ENCODE measurements around the gene PEAR1. TPM values are rescaled to one million over a fixed set of nuclear protein-coding genes. Genes with fewer than 3 reads are reported as not detected.

The PEAR1 gene
- polyA plus RNA-seq, 3 donors = 17.8 to 22.3 (median 22.1) TPM

DNA sequence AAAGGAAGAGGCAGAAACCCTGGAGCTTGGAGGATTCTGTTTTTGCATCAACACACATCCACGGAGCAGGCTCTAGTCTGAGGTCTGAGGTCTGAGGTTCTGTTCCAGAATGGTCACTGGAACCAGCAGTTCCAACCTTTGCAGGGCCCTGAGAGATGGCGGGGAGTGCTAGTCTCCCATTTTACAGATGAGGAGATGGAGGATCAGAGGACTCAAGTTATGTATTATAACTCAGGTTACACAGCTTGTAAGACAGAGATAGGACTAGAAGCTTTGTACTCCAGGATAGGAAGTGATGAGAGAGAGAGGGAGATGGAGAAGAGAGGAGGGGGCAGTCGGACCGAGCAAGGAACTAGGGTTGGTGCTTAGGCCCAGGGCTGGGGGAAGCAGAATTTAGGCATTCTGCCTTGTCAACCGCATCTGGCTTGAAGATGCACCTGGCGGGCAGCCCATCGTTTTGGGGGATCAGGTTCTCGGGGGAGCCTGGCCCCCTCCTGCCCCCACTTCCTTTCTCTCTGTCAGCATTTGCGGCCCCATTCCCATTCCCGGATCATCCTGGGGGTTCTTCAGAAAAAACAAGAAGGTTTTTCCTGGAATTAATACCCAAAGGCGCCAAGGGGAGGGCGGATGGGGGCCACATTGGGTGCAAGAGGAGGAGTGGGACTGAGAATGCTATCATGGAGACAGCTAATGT lies 5.6 kb downstream of the PEAR1 start:
- DNase-seq = no peak

DNA sequence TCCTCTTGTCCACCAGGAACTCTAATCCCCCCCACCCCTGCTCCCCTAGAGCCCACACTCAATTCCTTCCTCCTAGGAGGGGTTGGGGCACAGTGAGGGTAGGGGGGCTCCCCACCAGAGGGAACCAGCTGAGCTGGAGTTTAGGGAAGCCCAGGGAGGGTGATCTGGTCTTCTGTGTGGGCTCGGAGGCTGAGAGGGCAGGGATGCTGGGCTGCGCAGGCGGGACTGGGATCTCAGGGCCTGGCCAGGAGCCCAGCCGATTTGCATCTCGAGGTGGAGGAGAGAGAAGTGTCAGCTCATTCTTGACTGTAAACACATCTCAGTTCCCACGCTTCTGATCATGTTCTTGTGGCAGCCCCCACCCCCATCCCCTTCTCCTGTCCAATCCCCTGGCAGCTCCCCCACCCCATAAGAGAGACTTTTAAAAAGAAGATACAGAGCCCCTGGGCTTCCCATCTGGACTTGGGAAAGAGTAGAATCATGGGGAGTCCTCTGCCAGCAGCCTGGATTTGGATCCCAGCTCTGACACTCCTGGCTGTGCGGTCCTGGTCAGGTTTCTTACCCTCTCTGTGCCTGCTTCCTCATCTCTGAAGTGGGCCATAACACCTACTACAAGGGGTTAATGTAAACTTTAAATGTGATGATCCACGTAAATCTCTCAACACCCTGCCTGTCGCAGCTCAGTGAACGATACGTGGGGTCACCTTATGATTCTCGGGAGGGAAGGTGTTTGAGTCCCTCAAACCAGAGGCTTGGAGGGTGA lies 6.6 kb downstream of the PEAR1 start:
- DNase-seq = no peak

DNA sequence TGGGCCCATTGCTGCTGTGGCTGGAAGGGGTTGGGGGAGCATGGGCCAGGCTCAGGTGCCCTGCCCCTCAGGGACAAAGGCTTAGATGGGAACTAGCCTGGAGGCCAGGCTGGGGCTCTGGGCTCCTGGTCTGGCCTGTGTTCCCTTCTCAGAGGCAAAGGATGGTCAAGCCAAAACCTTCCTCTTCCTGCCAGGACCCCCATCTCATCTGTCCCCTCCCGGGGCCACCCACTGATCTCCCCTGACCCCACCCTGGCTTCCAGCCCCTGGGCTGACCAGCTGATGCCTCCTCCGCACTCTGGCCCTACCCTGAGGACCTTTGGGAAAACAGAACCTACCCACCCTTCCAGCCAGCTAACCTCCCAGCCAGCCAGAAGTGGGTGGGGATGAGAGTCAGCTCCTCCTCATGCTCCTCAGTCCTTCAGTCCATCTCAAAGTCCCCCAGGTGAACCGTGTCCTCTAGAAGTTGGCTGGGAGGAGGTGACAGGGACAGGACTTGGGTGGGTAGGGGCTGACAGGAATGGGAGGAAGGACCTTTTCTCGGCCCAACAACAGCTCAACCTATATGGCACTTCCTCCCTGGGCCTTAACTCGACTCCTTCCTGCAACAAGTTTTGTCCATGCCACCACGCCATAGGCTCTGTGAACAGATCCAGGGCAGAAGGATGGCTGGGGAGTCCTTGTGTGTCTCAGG lies 7.5 kb downstream of the PEAR1 start:
- DNase-seq = no peak

DNA sequence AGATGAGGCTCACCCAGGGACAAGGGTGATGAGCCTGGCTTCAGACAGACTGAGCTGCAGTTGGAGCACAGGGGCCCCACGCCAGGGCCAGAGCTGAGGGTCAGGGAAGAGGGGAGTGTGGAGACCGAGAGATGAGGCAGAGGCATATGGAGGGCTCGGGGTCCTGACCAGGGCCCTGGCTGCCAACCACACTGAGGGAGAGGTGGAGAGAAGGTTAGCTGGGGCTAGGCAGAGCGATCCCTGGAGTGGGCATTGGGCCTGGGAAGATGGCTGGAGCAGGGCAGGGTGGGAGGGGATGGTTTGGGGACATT lies 8.0 kb downstream of the PEAR1 start:
- no peak for DNase-seq

DNA sequence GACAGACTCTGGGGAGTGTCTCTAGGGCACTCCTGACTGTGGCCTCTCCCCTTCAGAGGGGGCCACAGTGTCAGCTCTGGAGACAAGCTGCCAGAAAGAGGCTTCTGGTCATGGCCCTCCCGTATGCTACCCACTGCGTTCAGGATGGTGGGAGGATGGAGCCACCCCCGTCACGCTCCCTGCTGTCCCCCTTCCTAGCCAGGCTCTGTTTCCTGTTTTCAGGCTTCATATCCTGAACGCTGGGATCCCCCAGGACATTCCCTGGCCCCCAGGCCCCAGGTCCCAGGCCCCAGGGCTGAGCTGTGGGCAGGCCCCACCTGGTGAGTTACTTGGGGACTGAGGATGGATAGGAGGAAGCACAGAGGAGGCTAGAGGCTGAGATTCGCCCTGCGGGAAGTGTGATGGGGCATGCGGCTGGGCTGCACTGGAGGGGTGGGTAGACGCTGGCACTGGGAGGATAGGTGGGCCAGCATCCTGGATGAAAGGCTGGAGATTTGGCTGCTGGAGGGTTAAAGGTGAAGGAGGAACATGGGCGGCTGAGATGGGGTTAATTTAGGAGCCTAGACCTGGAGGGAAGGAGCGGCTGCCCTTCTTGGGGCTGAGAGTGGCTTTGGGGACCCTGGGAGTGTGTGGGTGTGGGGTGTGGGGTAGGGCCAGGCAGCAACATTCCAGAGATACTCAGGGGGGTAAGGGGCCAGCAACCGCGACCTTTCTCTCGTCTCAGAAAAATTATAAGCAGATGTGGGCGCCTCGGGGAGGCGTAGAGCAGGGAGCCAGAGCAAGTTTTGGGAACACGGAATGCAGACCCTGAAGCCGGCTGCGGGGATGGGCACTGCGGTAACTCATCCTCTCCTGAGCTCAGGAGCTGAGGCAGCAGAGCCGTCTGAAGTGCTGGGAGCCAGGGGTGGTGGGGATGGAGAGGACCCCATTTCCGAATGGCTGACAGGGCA lies 8.7 kb downstream of the PEAR1 start:
- DNase-seq = no peak

DNA sequence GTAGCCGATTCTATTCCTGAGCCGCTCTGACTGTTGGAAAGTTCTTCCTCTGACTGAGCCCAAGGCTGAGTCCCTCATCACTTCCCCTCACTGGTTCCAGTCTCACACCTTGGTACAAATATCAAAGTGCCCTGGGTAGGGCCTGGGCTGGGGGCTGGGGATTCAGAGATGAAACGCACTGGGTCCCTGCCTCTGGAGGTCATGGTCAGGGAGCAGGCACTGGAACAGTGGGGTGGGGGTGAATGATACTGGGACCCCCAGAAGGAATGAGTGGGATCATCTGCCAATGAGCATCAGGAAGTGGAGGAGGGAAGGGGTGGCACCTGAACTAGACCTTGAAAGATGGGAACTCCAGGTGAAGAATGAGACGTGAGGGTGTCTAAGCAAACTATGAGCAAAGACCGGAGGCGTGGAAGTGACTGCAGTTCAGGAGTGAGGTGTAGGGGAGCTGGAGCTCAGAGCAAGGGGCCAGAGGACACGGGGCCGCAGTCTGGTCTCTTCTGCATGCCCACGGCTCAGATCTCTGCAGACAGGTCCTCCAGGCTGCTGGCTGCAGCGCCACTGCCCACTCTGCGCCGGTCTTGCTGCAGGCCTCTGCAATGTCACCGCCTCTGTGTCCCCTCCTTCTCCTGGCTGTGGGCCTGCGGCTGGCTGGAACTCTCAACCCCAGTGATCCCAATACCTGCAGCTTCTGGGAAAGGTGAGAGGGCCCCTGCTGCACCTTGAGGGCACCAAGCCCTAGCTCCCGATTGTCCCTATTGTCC lies 10.0 kb downstream of the PEAR1 start:
- DNase-seq = no peak

DNA sequence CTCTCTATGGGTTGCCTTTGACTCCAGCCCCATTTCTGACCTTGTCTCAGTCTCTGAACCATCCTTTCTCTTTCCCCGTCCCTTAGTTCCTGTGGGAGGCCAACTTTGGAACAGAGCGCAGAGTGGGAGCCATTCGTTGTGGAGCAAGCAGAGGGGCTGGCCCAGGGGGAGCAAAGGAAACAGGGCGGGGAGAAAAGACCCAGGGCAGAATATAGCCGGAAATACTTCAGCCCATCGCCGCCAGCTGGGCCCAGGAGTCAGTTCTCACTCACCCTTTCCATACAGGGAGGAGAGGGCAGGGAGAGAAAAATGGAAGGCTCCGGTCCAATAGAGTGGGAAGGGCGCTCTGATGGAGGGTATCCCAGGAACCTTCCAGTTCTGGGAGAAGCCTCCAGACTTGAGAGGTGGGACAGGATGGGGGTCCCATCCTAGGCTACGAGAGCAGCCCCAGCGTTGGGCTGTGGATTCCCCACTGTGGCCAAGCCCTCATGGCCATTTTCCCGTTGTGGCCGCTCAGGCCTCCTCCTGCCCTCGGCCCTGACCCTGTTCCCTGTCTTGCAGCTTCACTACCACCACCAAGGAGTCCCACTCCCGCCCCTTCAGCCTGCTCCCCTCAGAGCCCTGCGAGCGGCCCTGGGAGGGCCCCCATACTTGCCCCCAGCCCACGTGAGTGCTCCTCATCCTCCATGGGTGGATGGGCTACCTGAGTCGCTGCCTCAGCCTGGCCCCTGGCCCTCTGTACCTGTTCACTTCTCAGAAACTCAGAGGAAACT lies 10.9 kb downstream of the PEAR1 start:
- DNase-seq = no peak

DNA sequence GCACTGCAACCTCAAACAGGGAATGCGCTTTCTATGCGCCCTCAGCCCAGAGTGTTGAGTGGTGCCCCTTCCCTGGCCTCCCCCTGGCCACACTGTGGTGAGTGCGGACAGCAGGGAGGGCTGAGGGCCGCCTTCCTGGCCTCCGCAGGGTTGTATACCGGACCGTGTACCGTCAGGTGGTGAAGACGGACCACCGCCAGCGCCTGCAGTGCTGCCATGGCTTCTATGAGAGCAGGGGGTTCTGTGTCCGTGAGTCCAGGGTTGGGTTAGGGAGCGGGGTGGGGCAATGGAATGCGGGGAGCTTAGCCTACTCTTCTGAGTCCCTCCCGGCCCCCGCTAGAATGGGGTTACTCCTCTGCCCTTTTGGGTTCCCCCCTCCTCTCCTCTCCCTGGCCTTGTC lies 11.7 kb downstream of the PEAR1 start:
- no peak for DNase-seq

DNA sequence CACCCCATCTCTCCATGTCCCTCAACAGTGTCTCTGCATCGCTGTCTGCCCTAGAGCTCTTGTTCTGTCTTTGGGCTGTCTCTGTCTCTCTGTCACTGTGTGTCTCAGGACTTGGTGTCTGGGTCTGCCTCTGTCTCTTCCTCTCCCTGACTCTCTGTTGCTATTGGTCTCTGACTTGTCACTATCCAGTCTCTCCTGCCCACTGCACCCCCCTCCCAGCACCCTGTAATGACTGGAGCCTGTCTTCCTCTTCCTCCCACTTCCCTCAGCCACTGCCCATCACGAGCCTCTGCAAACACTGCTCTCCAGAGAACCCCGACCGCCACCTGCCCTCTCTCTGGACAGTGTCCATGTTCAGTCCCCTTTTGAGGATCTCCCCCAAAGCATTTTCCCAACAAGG lies 12.1 kb downstream of the PEAR1 start:
- no peak for DNase-seq

DNA sequence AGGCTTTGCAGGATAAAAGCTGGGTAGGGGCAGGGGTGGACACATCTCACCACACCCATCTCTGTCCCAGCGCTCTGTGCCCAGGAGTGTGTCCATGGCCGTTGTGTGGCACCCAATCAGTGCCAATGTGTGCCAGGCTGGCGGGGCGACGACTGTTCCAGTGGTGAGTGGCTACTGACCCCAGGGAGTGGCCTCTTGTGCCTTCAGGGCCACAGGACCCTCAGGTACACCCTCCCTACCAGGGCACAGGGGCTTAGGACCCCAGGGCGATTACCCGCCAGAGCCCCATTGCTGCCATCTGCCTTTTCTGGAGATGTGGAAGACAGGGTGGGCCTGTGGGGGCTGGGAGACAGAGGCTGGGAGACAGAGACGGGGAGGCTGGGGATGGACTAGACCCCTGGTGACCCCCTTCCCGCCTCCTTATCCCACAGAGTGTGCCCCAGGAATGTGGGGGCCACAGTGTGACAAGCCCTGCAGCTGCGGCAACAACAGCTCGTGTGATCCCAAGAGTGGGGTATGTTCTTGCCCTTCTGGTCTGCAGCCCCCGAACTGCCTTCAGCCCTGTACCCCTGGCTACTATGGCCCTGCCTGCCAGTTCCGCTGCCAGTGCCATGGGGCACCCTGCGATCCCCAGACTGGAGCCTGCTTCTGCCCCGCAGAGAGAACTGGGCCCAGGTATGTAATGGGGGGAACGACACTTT lies 12.8 kb downstream of the PEAR1 start:
- no peak for DNase-seq

DNA sequence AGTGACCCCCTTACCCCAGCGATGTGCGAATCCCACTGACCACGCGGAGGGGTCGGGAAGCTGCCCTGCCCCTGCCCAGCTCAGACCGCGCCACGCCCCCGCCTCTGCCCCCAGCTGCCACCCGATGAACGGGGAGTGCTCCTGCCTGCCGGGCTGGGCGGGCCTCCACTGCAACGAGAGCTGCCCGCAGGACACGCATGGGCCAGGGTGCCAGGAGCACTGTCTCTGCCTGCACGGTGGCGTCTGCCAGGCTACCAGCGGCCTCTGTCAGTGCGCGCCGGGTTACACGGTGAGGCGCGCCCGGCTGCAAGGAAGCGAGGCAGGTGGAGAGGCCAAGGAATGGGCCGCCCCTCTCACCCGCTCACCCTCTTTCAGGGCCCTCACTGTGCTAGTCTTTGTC lies 15.0 kb downstream of the PEAR1 start:
- DNase-seq = no peak

DNA sequence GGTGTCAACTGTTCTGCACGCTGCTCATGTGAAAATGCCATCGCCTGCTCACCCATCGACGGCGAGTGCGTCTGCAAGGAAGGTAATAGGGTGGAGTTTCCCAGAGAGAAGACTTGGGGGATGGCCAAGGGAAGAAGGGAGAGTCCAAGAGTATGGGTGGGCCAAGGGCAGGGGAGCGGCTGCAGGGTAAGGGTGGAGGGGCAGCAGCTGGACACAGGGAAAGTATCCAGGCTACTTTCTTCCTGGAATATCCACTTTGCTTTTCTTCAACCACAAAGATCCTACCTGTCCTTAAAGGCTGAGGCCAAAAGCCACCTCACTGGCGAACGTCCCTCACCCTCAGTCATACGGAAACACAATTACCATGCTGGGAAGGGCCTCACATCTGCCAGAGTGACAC lies 15.4 kb downstream of the PEAR1 start:
- DNase-seq = no peak

DNA sequence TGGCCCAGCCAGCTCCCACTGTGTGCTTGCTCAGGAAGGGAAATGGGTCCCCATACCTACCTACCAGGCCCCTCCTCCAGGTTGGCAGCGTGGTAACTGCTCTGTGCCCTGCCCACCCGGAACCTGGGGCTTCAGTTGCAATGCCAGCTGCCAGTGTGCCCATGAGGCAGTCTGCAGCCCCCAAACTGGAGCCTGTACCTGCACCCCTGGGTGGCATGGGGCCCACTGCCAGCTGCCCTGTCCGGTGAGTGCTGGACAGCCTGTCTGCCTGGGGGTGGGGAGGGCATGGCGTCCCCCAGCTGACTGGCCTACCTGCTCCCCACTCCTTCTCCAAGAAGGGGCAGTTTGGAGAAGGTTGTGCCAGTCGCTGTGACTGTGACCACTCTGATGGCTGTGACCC lies 16.2 kb downstream of the PEAR1 start:
- DNase-seq = no peak

DNA sequence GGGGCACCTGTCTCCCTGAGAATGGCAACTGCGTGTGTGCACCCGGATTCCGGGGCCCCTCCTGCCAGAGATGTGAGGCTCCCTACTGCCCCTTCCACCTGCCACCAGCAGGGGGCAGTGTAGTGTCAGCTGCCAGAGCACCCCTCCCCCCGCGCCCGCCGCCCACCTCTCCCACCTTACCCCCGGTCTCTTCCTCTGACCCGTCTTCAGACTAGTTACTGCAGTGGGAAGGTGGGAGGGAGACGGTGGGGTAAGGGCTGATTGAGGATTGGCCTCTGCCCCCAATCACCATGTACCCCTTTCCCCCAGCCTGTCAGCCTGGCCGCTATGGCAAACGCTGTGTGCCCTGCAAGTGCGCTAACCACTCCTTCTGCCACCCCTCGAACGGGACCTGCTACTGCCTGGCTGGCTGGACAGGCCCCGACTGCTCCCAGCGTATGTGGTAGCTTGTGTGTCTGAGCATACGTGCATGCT lies 16.8 kb downstream of the PEAR1 start:
- no peak for DNase-seq

DNA sequence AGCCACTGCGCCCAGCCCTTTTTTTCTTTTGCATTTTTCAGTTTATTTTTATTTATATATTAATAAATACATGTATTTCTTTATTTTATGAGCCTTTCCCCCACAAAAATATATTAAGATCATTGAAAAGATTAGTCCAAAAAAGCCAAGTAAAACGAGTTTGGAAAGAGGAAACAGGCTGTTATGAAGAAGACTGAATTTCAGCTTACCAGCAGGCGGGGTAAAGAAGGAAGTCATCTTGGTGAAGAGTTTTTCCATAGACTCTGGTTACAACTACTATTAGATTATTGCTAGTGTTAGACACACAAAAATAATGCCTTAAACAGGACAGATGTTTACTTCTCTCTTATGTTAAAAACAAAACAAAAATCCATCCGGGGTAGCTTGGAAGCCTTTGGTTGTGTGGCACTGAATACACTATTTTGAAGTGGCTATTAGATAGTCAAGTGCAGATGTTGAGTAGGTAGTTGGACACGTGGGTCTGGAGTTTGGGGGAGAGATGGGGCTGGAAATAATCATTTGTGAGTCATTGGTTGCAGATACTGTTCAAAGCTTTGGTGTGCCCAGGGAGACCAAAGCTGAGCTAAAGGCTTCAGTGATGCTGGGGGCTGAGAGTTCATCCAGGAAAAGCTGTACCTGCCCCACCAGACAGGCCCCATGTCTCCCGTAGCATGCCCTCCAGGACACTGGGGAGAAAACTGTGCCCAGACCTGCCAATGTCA lies 18.2 kb downstream of the PEAR1 start:
- DNase-seq = no peak

DNA sequence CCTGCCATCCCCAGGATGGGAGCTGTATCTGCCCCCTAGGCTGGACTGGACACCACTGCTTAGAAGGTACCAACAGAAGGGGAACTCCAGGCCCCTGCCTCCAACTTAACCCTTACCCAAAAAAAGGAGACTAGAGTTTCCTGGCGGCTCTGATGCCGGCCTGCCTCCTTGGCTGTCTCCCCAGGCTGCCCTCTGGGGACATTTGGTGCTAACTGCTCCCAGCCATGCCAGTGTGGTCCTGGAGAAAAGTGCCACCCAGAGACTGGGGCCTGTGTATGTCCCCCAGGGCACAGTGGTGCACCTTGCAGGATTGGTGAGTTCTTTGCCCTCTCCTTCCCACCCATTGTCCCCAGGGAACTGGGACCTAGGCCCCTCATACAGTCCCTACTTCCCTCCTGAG lies 18.8 kb downstream of the PEAR1 start:
- DNase-seq = no peak

DNA sequence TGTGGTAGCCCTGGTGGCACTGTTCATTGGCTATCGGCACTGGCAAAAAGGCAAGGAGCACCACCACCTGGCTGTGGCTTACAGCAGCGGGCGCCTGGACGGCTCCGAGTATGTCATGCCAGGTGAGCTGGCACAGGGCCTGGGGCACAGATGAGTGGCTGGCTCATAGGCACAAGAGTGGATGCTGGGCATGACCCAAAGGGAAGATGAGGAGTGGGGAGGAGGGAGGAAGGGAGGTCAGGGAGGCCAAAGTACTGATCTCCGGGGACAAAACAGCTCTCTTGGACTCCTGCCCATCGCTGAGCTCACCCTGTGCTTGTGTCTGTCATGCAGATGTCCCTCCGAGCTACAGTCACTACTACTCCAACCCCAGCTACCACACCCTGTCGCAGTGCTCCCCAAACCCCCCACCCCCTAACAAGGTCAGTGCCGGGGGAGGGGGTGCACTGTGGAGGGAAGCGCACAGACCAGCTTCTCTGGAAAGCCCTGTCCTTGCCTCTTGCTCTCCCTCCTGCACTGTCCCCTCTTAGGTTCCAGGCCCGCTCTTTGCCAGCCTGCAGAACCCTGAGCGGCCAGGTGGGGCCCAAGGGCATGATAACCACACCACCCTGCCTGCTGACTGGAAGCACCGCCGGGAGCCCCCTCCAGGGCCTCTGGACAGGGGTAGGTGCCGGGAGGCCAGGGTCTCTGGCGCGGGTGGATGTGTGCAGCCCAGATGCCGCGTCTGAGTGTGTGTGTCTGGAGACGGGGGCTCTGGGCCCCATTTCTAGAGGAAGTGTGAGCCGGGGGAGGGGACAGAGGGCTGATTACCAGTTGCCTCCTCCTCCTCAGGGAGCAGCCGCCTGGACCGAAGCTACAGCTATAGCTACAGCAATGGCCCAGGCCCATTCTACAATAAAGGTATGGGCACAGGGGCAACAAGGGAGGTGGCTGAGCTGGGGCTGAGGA lies 19.6 kb downstream of the PEAR1 start:
- no peak for DNase-seq
